Myocyte (in vitro differentiated cells): Measurements from ENCODE around the gene ACVR2A. TPM values are rescaled to one million over a fixed set of nuclear protein-coding genes. Genes with fewer than 3 reads are reported as not detected.

Experiments
- DNase-seq: peaks from one replicate; pipeline ENCODE4 v3.0.0-alpha.2; 2012; ENCODE audit warnings: low read depth
- polyA plus RNA-seq: library from polyadenylated mRNA; unstranded; fragments of >200 nt; gene quantifications from one replicate; pipeline ENCODE4 v1.2.1, GENCODE V29; 2012; ENCODE audit warnings: missing spikeins
- total RNA-seq: library from RNA; depleted of rRNA; stranded (reverse); fragments of >200 nt; gene quantifications from 2 replicates; pipeline ENCODE4 v1.2.3, GENCODE V29; 2014

ACVR2A gene
- total RNA-seq = 13.3 and 13.4 TPM in 2 replicates
- 51.3 TPM for polyA plus RNA-seq

- peak; percentile 73 for DNase-seq
Measured at GRCh38 chr2:147844697-147845410, at the start of gene ACVR2A. ACVR2A (plus strand) TSS chr2:147845029; CDS start chr2:147845153, 124 bp downstream.

GRCh38 chr2:147800316-147800715, 44.5 kb upstream of the ACVR2A start:
- DNase-seq = peak; percentile 83

GRCh38 chr2:147806846-147807245, 38.0 kb upstream of the ACVR2A start:
- DNase-seq = no peak

GRCh38 chr2:147808520-147808919, 36.3 kb upstream of the ACVR2A start:
- no peak for DNase-seq

- DNase-seq = no peak
Measured at GRCh38 chr2:147810883-147811765, 33.7 kb upstream of the ACVR2A start.

GRCh38 chr2:147818741-147819140, 26.1 kb upstream of the ACVR2A start:
- DNase-seq = no peak

- DNase-seq = no peak
Measured at GRCh38 chr2:147824620-147825019, 20.2 kb upstream of the ACVR2A start.

GRCh38 chr2:147826278-147827087, 18.3 kb upstream of the ACVR2A start:
- no peak for DNase-seq

- DNase-seq = no peak
Measured at GRCh38 chr2:147827088-147827375, 17.8 kb upstream of the ACVR2A start.

GRCh38 chr2:147829106-147829505, 15.7 kb upstream of the ACVR2A start:
- peak; percentile 84 for DNase-seq

- DNase-seq = no peak
Measured at GRCh38 chr2:147836099-147836498, 8.7 kb upstream of the ACVR2A start.

GRCh38 chr2:147843391-147843863, 1.4 kb upstream of the ACVR2A start:
- no peak for DNase-seq

GRCh38 chr2:147843864-147844696, 749 bp upstream of the ACVR2A start:
- DNase-seq = peak; percentile 93

- peak; percentile 47 for DNase-seq
Measured at GRCh38 chr2:147845411-147845971, 662 bp downstream of the ACVR2A start.

GRCh38 chr2:147846412-147847081, 1.7 kb downstream of the ACVR2A start:
- no peak for DNase-seq

GRCh38 chr2:147847746-147848391, 3.0 kb downstream of the ACVR2A start:
- DNase-seq = no peak

- DNase-seq = no peak
Measured at GRCh38 chr2:147850838-147851237, 6.0 kb downstream of the ACVR2A start.

- DNase-seq = no peak
Measured at GRCh38 chr2:147851244-147851930, 6.6 kb downstream of the ACVR2A start.
